ENCODE measurements around the gene IDH3G. TPM values are rescaled to one million over a fixed set of nuclear protein-coding genes. Genes with fewer than 3 reads are reported as not detected.
A peak's percentile ranks its signal among the peaks of the same experiment; 100 is the strongest.

The IDH3G gene
- polyA plus RNA-seq, 1 donor (not counting 4 experiments of a cell fraction or from before 2014, with no cell fraction given) = 44.7 TPM

DNA sequence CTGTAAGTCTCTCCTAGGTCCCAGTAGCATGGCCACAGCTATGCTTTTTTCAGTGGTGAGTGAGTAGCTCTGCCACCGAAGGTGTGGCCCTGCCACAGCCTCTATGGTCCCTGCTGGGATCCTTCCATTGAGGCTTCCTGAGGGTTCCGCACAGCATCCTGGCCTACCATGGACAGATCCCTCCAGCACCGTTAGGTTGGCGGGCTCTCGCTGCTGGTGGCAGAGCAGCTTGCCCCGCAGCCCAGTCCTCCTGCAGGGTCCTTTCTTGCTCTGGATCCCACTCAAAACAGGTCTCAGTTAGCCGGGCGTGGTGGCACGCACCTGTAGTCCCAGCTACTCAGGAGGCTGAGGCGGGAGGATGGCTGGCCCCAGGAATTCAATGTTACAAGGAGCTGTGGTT lies 38.6 kb upstream of the IDH3G start:
- Histone ChIP-seq H4K20me1 (ENCODE audit: control insufficient read depth, extremely low read depth, insufficient read depth, low read length) (no peaks in the 10 kb centered on the region), H2AFZ (ENCODE audit: control insufficient read depth, low read length) (no peak overlapping the region), H3K36me3 (ENCODE audit: control insufficient read depth in 2 of 2, extremely low read depth in 1 of 2, insufficient read depth in 2 of 2, low read length in 2 of 2) (no peaks in the 10 kb centered on the region), H3K4me1 (ENCODE audit: control insufficient read depth, extremely low read depth, insufficient read depth, low read length) (no peaks in the 10 kb centered on the region), H3K9me1 (ENCODE audit: control insufficient read depth, extremely low read depth, insufficient read depth, low read length) (no peaks in the 10 kb centered on the region), H3K79me2 (ENCODE audit: control insufficient read depth, insufficient read depth, low read length) (no peaks in the 10 kb centered on the region), H3K27ac (ENCODE audit: control insufficient read depth, insufficient read depth, low read length) (no peak overlapping the region), H3K4me2 (ENCODE audit: control insufficient read depth, extremely low read depth, insufficient read depth, low read depth, low read length) (no peak overlapping the region), H3K9ac (ENCODE audit: control insufficient read depth, extremely low read depth, insufficient read depth, low read length) (no peak overlapping the region), H3K9me3 (ENCODE audit: control insufficient read depth, low read depth, low read length) (no peaks in the 10 kb centered on the region), H3K27me3 (ENCODE audit: control insufficient read depth, extremely low read depth, insufficient read depth, low read length) (peaks cover 45% of the 10 kb centered on the region), H3K4me3 (ENCODE audit: control insufficient read depth in 2 of 3, extremely low read depth in 1 of 3, insufficient read depth in 2 of 3, low read depth in 1 of 3, low read length in 3 of 3) (no peak overlapping the region)
- TF ChIP-seq, protein P1, sequence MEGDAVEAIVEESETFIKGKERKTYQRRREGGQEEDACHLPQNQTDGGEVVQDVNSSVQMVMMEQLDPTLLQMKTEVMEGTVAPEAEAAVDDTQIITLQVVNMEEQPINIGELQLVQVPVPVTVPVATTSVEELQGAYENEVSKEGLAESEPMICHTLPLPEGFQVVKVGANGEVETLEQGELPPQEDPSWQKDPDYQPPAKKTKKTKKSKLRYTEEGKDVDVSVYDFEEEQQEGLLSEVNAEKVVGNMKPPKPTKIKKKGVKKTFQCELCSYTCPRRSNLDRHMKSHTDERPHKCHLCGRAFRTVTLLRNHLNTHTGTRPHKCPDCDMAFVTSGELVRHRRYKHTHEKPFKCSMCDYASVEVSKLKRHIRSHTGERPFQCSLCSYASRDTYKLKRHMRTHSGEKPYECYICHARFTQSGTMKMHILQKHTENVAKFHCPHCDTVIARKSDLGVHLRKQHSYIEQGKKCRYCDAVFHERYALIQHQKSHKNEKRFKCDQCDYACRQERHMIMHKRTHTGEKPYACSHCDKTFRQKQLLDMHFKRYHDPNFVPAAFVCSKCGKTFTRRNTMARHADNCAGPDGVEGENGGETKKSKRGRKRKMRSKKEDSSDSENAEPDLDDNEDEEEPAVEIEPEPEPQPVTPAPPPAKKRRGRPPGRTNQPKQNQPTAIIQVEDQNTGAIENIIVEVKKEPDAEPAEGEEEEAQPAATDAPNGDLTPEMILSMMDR (optimal IDR thresholded peaks at IDR 0.05 in 1 of 3, IDR thresholded peaks at IDR 0.05 in 1 of 3, conservative IDR thresholded peaks at IDR 0.05 in 1 of 3; ENCODE audit: extremely low read depth in 1 of 3, insufficient read depth in 2 of 3, low read length in 3 of 3) = no peak
- no peak for TF ChIP-seq EZH2 (IDR thresholded peaks at IDR 0.05; ENCODE audit: low read length)
- dilution Hi-C loops (cut with MboI; ENCODE audit: extremely low pct_ligation_motif_present, low sequenced_read_pairs) = no loop called here
- no peak for FAIRE-seq
- DNase-seq (ENCODE audit: low read depth, low spot score) = no peak

DNA sequence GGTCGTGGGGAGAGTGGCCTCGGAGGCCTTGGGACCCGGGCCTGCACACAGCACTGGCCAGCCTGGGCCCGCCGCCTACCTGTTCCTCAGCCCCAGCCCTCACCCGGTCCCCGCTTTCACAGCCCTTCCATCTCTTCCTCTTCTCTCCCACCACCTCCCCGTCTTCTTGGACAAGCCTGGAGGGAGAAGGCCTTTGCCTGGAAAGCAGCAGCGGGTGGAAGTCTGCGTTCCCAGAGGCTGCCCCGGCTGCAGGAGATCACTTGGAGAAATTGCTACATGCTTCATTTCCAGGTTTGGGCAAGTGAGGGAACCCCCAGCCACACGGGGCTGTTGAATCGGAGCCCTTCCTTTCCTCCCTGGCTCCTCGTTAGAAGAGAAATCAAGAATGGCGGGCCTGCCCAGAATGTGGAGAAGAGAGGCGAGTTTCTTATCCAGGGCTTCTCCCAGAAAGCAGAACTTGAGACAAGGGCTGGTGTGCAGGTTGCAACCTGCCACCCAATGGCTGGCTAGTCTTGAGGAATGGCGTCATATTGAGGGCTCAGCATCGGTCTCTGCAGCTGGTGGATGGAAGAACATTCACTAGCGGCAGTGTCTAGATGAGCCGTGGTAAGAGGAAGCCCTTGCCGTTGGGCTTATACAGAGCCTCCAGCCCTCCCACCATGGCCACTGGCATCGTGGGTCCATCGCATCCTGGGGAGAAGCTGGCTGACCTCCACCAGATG lies 37.4 kb upstream of the IDH3G start:
- H3K4me3 ChIP-seq (ENCODE audit: control insufficient read depth in 2 of 3, extremely low read depth in 1 of 3, insufficient read depth in 2 of 3, low read depth in 1 of 3, low read length in 3 of 3) = no peak overlapping the region
- H2AFZ ChIP-seq (ENCODE audit: control insufficient read depth, low read length) = no peak overlapping the region
- H4K20me1 ChIP-seq (ENCODE audit: control insufficient read depth, extremely low read depth, insufficient read depth, low read length) = no peaks in the 10 kb centered on the region
- H3K4me2 ChIP-seq (ENCODE audit: control insufficient read depth, extremely low read depth, insufficient read depth, low read depth, low read length) = no peak overlapping the region
- H3K9me3 ChIP-seq (ENCODE audit: control insufficient read depth, low read depth, low read length) = no peaks in the 10 kb centered on the region
- no peak overlapping the region for H3K9ac ChIP-seq (ENCODE audit: control insufficient read depth, extremely low read depth, insufficient read depth, low read length)
- TF ChIP-seq, protein P1 (optimal IDR thresholded peaks at IDR 0.05 in 1 of 3, IDR thresholded peaks at IDR 0.05 in 1 of 3, conservative IDR thresholded peaks at IDR 0.05 in 1 of 3; ENCODE audit: extremely low read depth in 1 of 3, insufficient read depth in 2 of 3, low read length in 3 of 3) = no peak
- TF ChIP-seq EZH2 (IDR thresholded peaks at IDR 0.05; ENCODE audit: low read length) = peak; percentile 55
- H3K27me3 ChIP-seq (ENCODE audit: control insufficient read depth, extremely low read depth, insufficient read depth, low read length) = peaks cover 46% of the 10 kb centered on the region
- no peaks in the 10 kb centered on the region for H3K36me3 ChIP-seq (ENCODE audit: control insufficient read depth in 2 of 2, extremely low read depth in 1 of 2, insufficient read depth in 2 of 2, low read length in 2 of 2)
- no peaks in the 10 kb centered on the region for H3K79me2 ChIP-seq (ENCODE audit: control insufficient read depth, insufficient read depth, low read length)
- DNase-seq (ENCODE audit: low read depth, low spot score) = no peak
- no peak overlapping the region for H3K27ac ChIP-seq (ENCODE audit: control insufficient read depth, insufficient read depth, low read length)
- H3K9me1 ChIP-seq (ENCODE audit: control insufficient read depth, extremely low read depth, insufficient read depth, low read length) = no peaks in the 10 kb centered on the region
- FAIRE-seq = no peak
- dilution Hi-C loops (cut with MboI; ENCODE audit: extremely low pct_ligation_motif_present, low sequenced_read_pairs) = no loop called here
- no peaks in the 10 kb centered on the region for H3K4me1 ChIP-seq (ENCODE audit: control insufficient read depth, extremely low read depth, insufficient read depth, low read length)
